SK-N-SH (cell line): ENCODE data around the gene ADIG. TPM values are rescaled to one million over a fixed set of nuclear protein-coding genes. Genes with fewer than 3 reads are reported as not detected.

ENCODE experiments used
- CTCF ChIA-PET: fragments of 300-600, 350-600 bp; formaldehyde crosslinking; extraction: SDS; loops from one replicate; lab custom pipeline; 2021; lab: Yijun Ruan, JAX
- POLR2A ChIA-PET: fragments of 350-600 bp; sonication (Branson Sonifier 250); formaldehyde crosslinking; extraction: SDS; loops from one replicate; lab custom pipeline; 2020; ENCODE audit warnings: antibody characterized with exemption, inconsistent platforms; lab: Yijun Ruan, JAX
- DNase-seq: peaks from one replicate; pipeline ENCODE4 v3.0.0; 2012
- H2AFZ ChIP-seq: fragments of 200-600 bp; sonication (generic); 2 replicates; pipeline ENCODE4 v1.8.1; 2016; ENCODE audit warnings: antibody characterized with exemption, mild to moderate bottlenecking, low read depth
- H3F3A ChIP-seq: fragments of 200-600 bp; sonication (generic); replicated peaks from 2 replicates; pipeline ENCODE3; 2016; ENCODE audit warnings: antibody characterized with exemption, mild to moderate bottlenecking; ENCODE audit not compliant: insufficient read depth
- H3K27ac ChIP-seq, 2 experiments: fragments of 200-500 bp in 1 of 2; fragments of 200-600 bp in 1 of 2; sonication (Bioruptor generic) in 1 of 2; sonication (generic), shearing (Covaris generic) in 1 of 2; 2 replicates each; pipeline versions ENCODE4 v1.5.1 to v1.6.1; 2014 to 2016; ENCODE audit warnings: low read depth in 2 of 2, inconsistent platforms in 1 of 2, low read length in 1 of 2, mild to moderate bottlenecking in 1 of 2, mixed read lengths in 1 of 2
- H3K27me3 ChIP-seq: fragments of 200-600 bp; sonication (generic), shearing (Covaris generic); 2 replicates; pipeline ENCODE4 v1.6.1; 2016; ENCODE audit warnings: mixed run types; ENCODE audit not compliant: insufficient read depth
- H3K36me3 ChIP-seq, 2 experiments: fragments of 200-500 bp in 1 of 2; fragments of 200-600 bp in 1 of 2; sonication (Bioruptor generic) in 1 of 2; sonication (generic) in 1 of 2; replicated peaks in 1 of 2; 2 replicates each; pipeline versions ENCODE3 to v1.5.1; 2014 to 2016; ENCODE audit warnings: low read length in 1 of 2, mild to moderate bottlenecking in 1 of 2; ENCODE audit not compliant: insufficient read depth in 2 of 2, control insufficient read depth in 1 of 2
- H3K4me1 ChIP-seq, 2 experiments: fragments of 200-500 bp in 1 of 2; fragments of 200-600 bp in 1 of 2; sonication (Bioruptor generic) in 1 of 2; sonication (generic), shearing (Covaris generic) in 1 of 2; 2 replicates each; pipeline versions ENCODE4 v1.5.1 to v1.6.1; 2014 to 2016; ENCODE audit warnings: low read depth in 1 of 2, low read length in 1 of 2, mixed run types in 1 of 2; ENCODE audit not compliant: insufficient read depth in 2 of 2, control insufficient read depth in 1 of 2
- H3K4me2 ChIP-seq: fragments of 200-600 bp; sonication (generic), shearing (Covaris generic); 2 replicates; pipeline ENCODE4 v1.6.1; 2017; ENCODE audit warnings: mixed run types
- H3K4me3 ChIP-seq, 2 experiments: fragments of 200-500 bp in 1 of 2; fragments of 200-600 bp in 1 of 2; sonication (Bioruptor generic) in 1 of 2; sonication (generic), shearing (Covaris generic) in 1 of 2; 2 replicates each; pipeline versions ENCODE4 v1.5.1 to v1.8.1; 2014 to 2016; ENCODE audit warnings: low read depth in 2 of 2, inconsistent platforms in 1 of 2, low read length in 1 of 2, mild to moderate bottlenecking in 1 of 2, mixed read lengths in 1 of 2, moderate library complexity in 1 of 2
- H3K79me2 ChIP-seq: fragments of 200-600 bp; sonication (generic); 2 replicates; pipeline ENCODE4 v1.8.1; 2017; ENCODE audit warnings: mild to moderate bottlenecking; ENCODE audit not compliant: insufficient read depth
- H3K9ac ChIP-seq: fragments of 200-600 bp; sonication (generic); 2 replicates; pipeline ENCODE4 v1.6.1; 2017; ENCODE audit warnings: mixed run types
- H3K9me2 ChIP-seq: fragments of 200-600 bp; sonication (generic); 2 replicates; pipeline ENCODE4 v1.6.1; 2017; ENCODE audit warnings: mixed run types
- H3K9me3 ChIP-seq: fragments of 200-600 bp; sonication (generic); 2 replicates; pipeline ENCODE4 v1.6.1; 2017; ENCODE audit warnings: mixed run types, mild to moderate bottlenecking, moderate library complexity
- H4K20me1 ChIP-seq: fragments of 200-600 bp; sonication (generic); 2 replicates; pipeline ENCODE4 v1.6.1; 2017; ENCODE audit warnings: mild to moderate bottlenecking, mixed run types; ENCODE audit not compliant: insufficient read depth
- EP300 ChIP-seq, 2 experiments: IDR thresholded peaks; 2 replicates each; pipeline versions ENCODE4 v1.4.0 to v1.6.1; 2012; ENCODE audit warnings: borderline replicate concordance in 1 of 2, low read depth in 1 of 2, low read length in 1 of 2
- GABPA ChIP-seq: IDR thresholded peaks from 2 replicates; pipeline ENCODE4 v1.4.0; 2012; ENCODE audit warnings: low read depth, mild to moderate bottlenecking
- IRF3 ChIP-seq: fragments of 150-350 bp; IDR thresholded peaks from 2 replicates; pipeline ENCODE4 v1.6.1; 2016; ENCODE audit warnings: mild to moderate bottlenecking, low read depth, low read length
- JUND ChIP-seq: IDR thresholded peaks from 2 replicates; pipeline ENCODE4 v1.4.0; 2012
- MEF2A ChIP-seq: IDR thresholded peaks from 2 replicates; pipeline ENCODE4 v1.4.0; 2012; ENCODE audit warnings: low read depth, borderline replicate concordance
- MXI1 ChIP-seq: IDR thresholded peaks from 2 replicates; pipeline ENCODE4 v1.6.1; 2012; ENCODE audit warnings: mild to moderate bottlenecking, low read depth, low read length, improper control_type of control experiment
- NFIC ChIP-seq: IDR thresholded peaks from 2 replicates; pipeline ENCODE4 v1.4.0; 2012; ENCODE audit warnings: borderline replicate concordance
- RFX5 ChIP-seq: IDR thresholded peaks from 2 replicates; pipeline ENCODE4 v1.6.1; 2012; ENCODE audit warnings: mild to moderate bottlenecking, improper control_type of control experiment, low read length
- SMC3 ChIP-seq: IDR thresholded peaks from 2 replicates; pipeline ENCODE4 v1.6.1; 2012; ENCODE audit warnings: low read depth, low read length, improper control_type of control experiment
- WGBS: methylation state at CpG from one replicate; pipeline ENCODE4 v1.1.6; 2017; ENCODE audit warnings: low lambda C conversion rate; 5-methylcytosine and 5-hydroxymethylcytosine counted together
- polyA plus RNA-seq, 3 experiments: library from polyadenylated mRNA; depleted of rRNA; stranded (reverse); fragments of >200 nt; gene quantifications; 2 replicates each; pipeline ENCODE4 v1.2.3, GENCODE V29; 2012
- TF ChIP-seq, protein P1 (sequence below): IDR thresholded peaks from 2 replicates; pipeline ENCODE4 v1.4.0; 2012; ENCODE audit warnings: low read depth, borderline replicate concordance
- TF ChIP-seq, protein P2 (sequence below): fragments of 150-350 bp; IDR thresholded peaks from 2 replicates; pipeline ENCODE4 v1.6.1; 2017; ENCODE audit warnings: antibody characterized with exemption, low read length, low read depth, borderline replicate concordance
- TF ChIP-seq, protein P3 (sequence below): IDR thresholded peaks from 2 replicates; pipeline ENCODE4; 2012

ADIG gene
- polyA plus RNA-seq, 1 of the 3 experiments (the other 2 are of a cell fraction) = not detected

- Histone ChIP-seq H2AFZ (no peak overlapping the region), H3F3A (no peaks in the 10 kb centered on the region), H4K20me1 (no peaks in the 10 kb centered on the region), H3K9me2 (no peaks in the 10 kb centered on the region), H3K4me1 (peaks cover 0 to 5% of the 10 kb centered on the region in 2 experiments; a peak in 1 of 4 replicates)
- peak; percentile 81 for DNase-seq
- CTCF ChIA-PET = interaction anchor here (0.6 to 1.0 kb wide), 2 partner anchors 96 to 127 kb away, joined by 3 read pairs; partner anchors contain the start of gene RALGAPB
- TF ChIP-seq EP300 (IDR thresholded peaks at IDR 0.05; ENCODE audit: borderline replicate concordance in 1 of 2, low read depth in 1 of 2, low read length in 1 of 2) = peak in 1 of 2 experiments; percentile 34; a peak in 1 of 4 replicates
- TF ChIP-seq GABPA = no peak
- TF ChIP-seq, protein P1, sequence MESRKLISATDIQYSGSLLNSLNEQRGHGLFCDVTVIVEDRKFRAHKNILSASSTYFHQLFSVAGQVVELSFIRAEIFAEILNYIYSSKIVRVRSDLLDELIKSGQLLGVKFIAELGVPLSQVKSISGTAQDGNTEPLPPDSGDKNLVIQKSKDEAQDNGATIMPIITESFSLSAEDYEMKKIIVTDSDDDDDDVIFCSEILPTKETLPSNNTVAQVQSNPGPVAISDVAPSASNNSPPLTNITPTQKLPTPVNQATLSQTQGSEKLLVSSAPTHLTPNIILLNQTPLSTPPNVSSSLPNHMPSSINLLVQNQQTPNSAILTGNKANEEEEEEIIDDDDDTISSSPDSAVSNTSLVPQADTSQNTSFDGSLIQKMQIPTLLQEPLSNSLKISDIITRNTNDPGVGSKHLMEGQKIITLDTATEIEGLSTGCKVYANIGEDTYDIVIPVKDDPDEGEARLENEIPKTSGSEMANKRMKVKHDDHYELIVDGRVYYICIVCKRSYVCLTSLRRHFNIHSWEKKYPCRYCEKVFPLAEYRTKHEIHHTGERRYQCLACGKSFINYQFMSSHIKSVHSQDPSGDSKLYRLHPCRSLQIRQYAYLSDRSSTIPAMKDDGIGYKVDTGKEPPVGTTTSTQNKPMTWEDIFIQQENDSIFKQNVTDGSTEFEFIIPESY = no peak
- TF ChIP-seq NFIC = peak; percentile 36; the same call in 1 of the 2 replicates
- TF ChIP-seq, all 33 proteins: peak for 2
- Histone ChIP-seq H3K4me3 (no peak overlapping the region), H3K27ac (no peak overlapping the region), H3K36me3 (no peaks in the 10 kb centered on the region), H3K4me2 (no peak overlapping the region), H3K27me3 (no peaks in the 10 kb centered on the region; the same call in 1 of the 2 replicates), H3K9me3 (no peaks in the 10 kb centered on the region), H3K79me2 (no peaks in the 10 kb centered on the region), H3K9ac (no peak overlapping the region)
- POLR2A ChIA-PET = no interaction called here
- 52% methylated on average over 8 of the region's 9 CpGs for WGBS
Observed at GRCh38 chr20:38599410-38599882, 18.4 kb downstream of the ADIG start.

GRCh38 chr20:38600057-38600456 is 19.1 kb downstream of the ADIG start:
- Histone ChIP-seq H3K79me2 (no peaks in the 10 kb centered on the region), H3K27ac (no peak overlapping the region), H3K9me2 (no peaks in the 10 kb centered on the region), H3K9me3 (no peaks in the 10 kb centered on the region), H3F3A (no peaks in the 10 kb centered on the region), H3K4me1 (peaks cover 0 to 5% of the 10 kb centered on the region in 2 experiments; a peak in 1 of 4 replicates), H4K20me1 (no peaks in the 10 kb centered on the region), H3K4me2 (no peak overlapping the region), H2AFZ (no peak overlapping the region), H3K9ac (no peak overlapping the region), H3K36me3 (no peaks in the 10 kb centered on the region), H3K4me3 (no peak overlapping the region), H3K27me3 (no peaks in the 10 kb centered on the region; the same call in 1 of the 2 replicates)
- TF ChIP-seq, protein P2, sequence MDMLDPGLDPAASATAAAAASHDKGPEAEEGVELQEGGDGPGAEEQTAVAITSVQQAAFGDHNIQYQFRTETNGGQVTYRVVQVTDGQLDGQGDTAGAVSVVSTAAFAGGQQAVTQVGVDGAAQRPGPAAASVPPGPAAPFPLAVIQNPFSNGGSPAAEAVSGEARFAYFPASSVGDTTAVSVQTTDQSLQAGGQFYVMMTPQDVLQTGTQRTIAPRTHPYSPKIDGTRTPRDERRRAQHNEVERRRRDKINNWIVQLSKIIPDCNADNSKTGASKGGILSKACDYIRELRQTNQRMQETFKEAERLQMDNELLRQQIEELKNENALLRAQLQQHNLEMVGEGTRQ = no peak
- TF ChIP-seq JUND = no peak
- TF ChIP-seq, protein P3, sequence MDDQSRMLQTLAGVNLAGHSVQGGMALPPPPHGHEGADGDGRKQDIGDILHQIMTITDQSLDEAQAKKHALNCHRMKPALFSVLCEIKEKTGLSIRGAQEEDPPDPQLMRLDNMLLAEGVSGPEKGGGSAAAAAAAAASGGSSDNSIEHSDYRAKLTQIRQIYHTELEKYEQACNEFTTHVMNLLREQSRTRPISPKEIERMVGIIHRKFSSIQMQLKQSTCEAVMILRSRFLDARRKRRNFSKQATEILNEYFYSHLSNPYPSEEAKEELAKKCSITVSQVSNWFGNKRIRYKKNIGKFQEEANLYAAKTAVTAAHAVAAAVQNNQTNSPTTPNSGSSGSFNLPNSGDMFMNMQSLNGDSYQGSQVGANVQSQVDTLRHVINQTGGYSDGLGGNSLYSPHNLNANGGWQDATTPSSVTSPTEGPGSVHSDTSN = no peak
- TF ChIP-seq MXI1 = no peak
- no peak for TF ChIP-seq SMC3
- TF ChIP-seq IRF3 = no peak
- no peak for TF ChIP-seq RFX5
- TF ChIP-seq MEF2A = no peak
- TF ChIP-seq GABPA = no peak
- 93% methylated on average over 1 of the region's 1 CpG for WGBS
- ChIA-PET POLR2A (no interaction called here), CTCF (interaction anchor here (0.6 to 1.0 kb wide), 2 partner anchors 96 to 450 kb away, joined by 3 read pairs; no protein-coding TSS in a partner anchor)
- DNase-seq = no peak
